Progenitor cell of endocrine pancreas (in vitro differentiated cells): ENCODE measurements around the gene MAFF. TPM values are rescaled to one million over a fixed set of nuclear protein-coding genes. Genes with fewer than 3 reads are reported as not detected.

Experiments
- DNase-seq: peaks from one replicate; pipeline ENCODE4 v3.0.0; 2021; ENCODE audit warnings: low spot score; ENCODE audit not compliant: unreplicated experiment
- H3K27ac Mint-ChIP-seq: 2 replicates; pipeline ENCODE4 v1.8.0; 2021; ENCODE audit warnings: mild to moderate bottlenecking, moderate library complexity, mixed read lengths
- H3K27me3 Mint-ChIP-seq: 2 replicates; pipeline ENCODE4 v1.8.0; 2021; ENCODE audit warnings: mixed read lengths
- H3K36me3 Mint-ChIP-seq: 2 replicates; pipeline ENCODE4 v1.8.0; 2022; ENCODE audit warnings: mixed read lengths; ENCODE audit not compliant: insufficient read depth
- H3K4me1 Mint-ChIP-seq: 2 replicates; pipeline ENCODE4 v1.8.0; 2021; ENCODE audit warnings: low read depth, mixed read lengths
- H3K4me3 Mint-ChIP-seq: 2 replicates; pipeline ENCODE4 v1.8.0; 2021; ENCODE audit warnings: low read depth, mild to moderate bottlenecking, moderate library complexity, mixed read lengths
- H3K9me3 Mint-ChIP-seq: 2 replicates; pipeline ENCODE4 v1.8.0; 2021; ENCODE audit warnings: low read depth, mixed read lengths
- total RNA-seq: library from RNA; stranded (reverse); gene quantifications from 2 replicates; pipeline ENCODE4 v1.2.1, GENCODE V29; 2021
- TF ChIP-seq, protein P1 (sequence below): fragments of 200-600 bp; sonication (generic); IDR thresholded peaks from one replicate; pipeline ENCODE4 v1.5.0; 2021; ENCODE audit warnings: antibody characterized with exemption, mild to moderate bottlenecking; ENCODE audit not compliant: unreplicated experiment

Gene MAFF
- total RNA-seq, 1 donor from 2014 or later, result 8.4 TPM

DNA sequence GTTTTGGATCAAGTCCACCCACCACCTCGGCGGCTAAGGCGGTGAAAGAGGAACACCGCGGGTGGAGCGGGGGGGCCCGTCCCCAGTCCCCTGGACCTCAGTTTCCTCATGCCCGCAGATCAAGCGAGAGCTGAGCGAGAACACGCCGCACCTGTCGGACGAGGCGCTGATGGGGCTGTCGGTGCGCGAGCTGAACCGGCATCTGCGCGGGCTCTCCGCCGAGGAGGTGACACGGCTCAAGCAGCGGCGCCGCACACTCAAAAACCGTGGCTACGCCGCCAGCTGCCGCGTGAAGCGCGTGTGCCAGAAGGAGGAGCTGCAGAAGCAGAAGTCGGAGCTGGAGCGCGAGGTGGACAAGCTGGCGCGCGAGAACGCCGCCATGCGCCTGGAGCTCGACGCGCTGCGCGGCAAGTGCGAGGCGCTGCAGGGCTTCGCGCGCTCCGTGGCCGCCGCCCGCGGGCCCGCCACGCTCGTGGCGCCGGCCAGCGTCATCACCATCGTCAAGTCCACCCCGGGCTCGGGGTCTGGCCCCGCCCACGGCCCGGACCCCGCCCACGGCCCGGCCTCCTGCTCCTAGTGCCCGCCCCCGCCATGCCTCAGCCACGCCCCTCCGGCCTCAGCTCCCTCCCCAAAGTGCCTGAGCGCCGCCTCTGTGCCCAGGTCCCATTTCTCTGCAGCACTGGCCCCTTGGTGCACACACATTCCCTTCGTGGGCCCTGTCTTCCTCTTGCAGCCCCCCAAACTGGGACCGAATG is 12.7 kb downstream of the MAFF start:
- Mint-ChIP-seq H3K36me3 (peaks cover 3% of the 10 kb centered on the region), H3K27me3 (peaks cover 22% of the 10 kb centered on the region), H3K4me3 (peak overlapping the region; percentile 33), H3K4me1 (peaks cover 19% of the 10 kb centered on the region), H3K9me3 (no peaks in the 10 kb centered on the region), H3K27ac (peak overlapping the region; percentile 37)
- DNase-seq, result peak; percentile 44
- TF ChIP-seq, protein P1, sequence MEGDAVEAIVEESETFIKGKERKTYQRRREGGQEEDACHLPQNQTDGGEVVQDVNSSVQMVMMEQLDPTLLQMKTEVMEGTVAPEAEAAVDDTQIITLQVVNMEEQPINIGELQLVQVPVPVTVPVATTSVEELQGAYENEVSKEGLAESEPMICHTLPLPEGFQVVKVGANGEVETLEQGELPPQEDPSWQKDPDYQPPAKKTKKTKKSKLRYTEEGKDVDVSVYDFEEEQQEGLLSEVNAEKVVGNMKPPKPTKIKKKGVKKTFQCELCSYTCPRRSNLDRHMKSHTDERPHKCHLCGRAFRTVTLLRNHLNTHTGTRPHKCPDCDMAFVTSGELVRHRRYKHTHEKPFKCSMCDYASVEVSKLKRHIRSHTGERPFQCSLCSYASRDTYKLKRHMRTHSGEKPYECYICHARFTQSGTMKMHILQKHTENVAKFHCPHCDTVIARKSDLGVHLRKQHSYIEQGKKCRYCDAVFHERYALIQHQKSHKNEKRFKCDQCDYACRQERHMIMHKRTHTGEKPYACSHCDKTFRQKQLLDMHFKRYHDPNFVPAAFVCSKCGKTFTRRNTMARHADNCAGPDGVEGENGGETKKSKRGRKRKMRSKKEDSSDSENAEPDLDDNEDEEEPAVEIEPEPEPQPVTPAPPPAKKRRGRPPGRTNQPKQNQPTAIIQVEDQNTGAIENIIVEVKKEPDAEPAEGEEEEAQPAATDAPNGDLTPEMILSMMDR, result peak; percentile 14

DNA sequence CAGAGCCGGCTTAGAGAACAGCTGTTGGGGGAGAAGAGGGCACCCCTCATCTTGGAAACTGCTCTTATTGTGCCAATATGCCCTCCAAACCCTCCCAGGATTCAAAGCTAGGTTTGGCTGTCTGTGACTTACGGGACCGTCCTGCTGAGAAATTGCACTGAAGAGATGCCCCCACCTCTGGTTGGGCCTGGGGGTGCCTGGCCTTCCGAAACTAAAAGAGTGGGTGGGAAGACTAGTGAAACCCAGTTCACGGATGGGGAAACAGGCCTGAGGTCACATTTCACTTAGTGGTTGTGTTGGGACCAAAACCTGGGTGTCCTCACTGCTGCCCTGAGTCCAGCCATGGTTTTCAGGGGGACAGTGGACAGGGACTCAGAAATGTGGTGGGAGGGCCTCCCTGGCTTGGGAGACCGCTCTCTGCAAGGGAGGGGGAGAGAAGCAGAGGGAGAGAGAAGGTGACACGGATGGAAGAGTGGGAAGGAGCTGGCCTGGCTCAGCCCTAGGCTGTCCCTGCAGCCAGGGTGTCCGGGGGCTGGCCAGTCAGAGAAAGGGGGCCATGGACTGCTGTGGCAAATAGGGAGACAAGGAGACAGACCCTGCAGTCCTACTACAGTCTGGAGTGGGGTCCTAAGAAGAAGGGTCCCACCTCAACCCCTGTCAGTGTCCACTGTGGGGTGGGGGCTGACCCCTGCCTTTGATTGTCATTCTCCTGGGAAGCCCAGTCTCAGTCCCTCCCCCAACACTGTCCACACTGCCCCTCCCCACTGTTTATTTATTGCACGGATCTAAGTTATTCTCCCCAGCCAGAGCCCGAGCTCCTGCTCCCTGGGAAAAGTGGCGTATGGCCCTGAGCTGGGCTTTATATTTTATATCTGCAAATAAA is 13.6 kb downstream of the MAFF start:
- TF ChIP-seq, protein P1, result no peak
- peaks cover 19% of the 10 kb centered on the region for H3K4me1 Mint-ChIP-seq
- peaks cover 22% of the 10 kb centered on the region for H3K27me3 Mint-ChIP-seq
- H3K9me3 Mint-ChIP-seq, result no peaks in the 10 kb centered on the region
- H3K27ac Mint-ChIP-seq, result peak overlapping the region; percentile 87
- no peak for DNase-seq
- peaks cover 3% of the 10 kb centered on the region for H3K36me3 Mint-ChIP-seq
- H3K4me3 Mint-ChIP-seq, result no peak overlapping the region

DNA sequence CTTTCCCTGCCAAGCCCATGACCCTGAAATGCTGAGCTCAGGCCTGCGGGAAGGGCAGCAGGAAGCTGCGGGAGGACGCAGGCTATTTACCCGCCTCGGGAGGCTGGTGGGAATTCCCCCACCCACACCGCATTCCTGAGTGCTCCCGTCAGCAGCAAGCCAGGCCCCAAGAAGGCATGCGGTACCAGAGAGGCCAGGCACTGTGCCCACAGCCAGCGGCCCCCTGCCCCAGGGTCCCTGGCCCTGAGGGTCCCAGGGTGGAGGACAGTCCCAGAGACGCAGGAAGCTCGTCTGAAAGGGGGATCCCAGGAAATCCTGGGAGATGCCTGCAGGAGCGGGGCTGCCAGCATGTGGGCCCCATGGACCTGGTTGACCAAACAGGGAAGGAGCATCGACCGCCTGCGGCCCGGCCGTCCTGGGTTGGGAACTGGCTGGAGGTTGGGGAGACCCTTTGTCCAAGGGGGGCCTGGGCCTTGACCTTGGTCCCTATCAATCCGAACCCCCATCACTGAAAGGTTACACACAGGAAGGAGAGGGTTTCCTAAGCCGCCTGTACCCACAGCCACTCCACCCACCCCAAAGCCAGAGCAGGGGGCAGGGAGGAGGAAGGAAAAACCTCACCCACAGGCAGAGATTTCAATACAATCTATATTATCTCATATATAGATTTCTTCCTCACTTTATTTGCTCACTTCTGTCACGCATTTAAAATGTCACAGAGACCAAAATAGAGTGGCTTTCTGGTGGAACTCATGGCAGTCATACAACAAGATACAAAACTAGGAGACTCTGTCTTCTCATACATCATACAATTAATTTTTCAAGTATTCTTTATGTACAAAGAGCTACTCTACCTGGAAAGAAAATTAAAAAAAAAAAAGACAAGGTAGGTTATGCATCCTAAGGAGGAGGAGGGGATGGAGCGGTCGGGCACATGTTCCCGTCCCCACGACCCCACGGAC is 17.1 kb downstream of the MAFF start:
- no peak overlapping the region for H3K4me3 Mint-ChIP-seq
- DNase-seq, result peak; percentile 34

DNA sequence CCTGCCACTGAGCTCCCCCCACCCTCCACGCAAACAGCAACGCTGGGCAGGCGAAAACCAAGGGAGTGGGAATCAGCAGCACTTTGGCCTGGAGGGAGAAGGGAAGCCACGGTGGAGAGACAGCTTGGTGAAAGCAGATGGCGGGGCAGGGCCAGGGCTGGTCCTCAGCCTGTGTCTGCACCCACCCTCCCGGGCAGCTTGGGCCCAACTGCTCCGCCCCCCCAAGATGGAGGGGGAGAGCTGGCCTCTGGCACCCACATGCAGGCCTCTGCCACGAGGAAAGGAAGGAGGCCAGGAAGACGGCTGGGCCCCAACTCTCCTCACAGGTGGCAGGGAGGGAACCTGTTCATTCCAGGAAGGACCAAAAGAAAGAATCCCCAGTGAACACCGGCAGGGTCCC is 17.8 kb downstream of the MAFF start:
- H3K36me3 Mint-ChIP-seq, result peaks cover 13% of the 10 kb centered on the region
- peaks cover 4% of the 10 kb centered on the region for H3K27me3 Mint-ChIP-seq
- no peaks in the 10 kb centered on the region for H3K9me3 Mint-ChIP-seq
- TF ChIP-seq, protein P1, result no peak
- peak overlapping the region; percentile 95 for H3K27ac Mint-ChIP-seq
- H3K4me1 Mint-ChIP-seq, result peaks cover 19% of the 10 kb centered on the region
- H3K4me3 Mint-ChIP-seq, result no peak overlapping the region
- no peak for DNase-seq

More for the DNA sequence above, 17.1 kb downstream of the MAFF start:
- Mint-ChIP-seq H3K9me3 (no peaks in the 10 kb centered on the region), H3K27me3 (peaks cover 9% of the 10 kb centered on the region), H3K27ac (peak overlapping the region; percentile 95), H3K36me3 (peaks cover 13% of the 10 kb centered on the region), H3K4me1 (peaks cover 19% of the 10 kb centered on the region)
- TF ChIP-seq, protein P1, result no peak

DNA sequence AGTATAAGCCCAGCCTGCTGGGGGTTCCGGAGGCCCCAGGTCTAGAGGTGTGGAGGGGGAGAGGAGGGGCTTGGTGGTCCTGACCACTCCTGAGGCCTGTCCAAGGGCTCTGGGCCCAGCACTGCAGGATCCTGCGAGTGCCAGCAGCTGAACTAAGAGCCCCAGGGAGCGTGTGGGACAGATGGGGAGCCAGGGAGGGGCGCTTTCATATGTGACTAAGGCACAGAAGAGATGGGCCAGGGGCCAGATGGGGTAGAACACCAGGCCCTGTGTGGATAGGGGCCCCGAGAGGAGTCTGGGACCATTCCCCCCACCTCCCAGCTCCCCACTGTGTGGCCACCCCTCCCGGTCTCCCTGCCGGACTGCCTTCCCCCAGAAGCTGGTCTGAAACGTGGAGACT is 18.4 kb downstream of the MAFF start:
- peak overlapping the region; percentile 73 for H3K27ac Mint-ChIP-seq
- H3K36me3 Mint-ChIP-seq, result peaks cover 13% of the 10 kb centered on the region
- peaks cover under 1% of the 10 kb centered on the region for H3K27me3 Mint-ChIP-seq
- no peak overlapping the region for H3K4me3 Mint-ChIP-seq
- peaks cover 16% of the 10 kb centered on the region for H3K4me1 Mint-ChIP-seq
- DNase-seq, result no peak
- H3K9me3 Mint-ChIP-seq, result no peaks in the 10 kb centered on the region
- TF ChIP-seq, protein P1, result no peak
